ENCODE results near the gene GLRX3. TPM values are rescaled to one million over a fixed set of nuclear protein-coding genes. Genes with fewer than 3 reads are reported as not detected.

Gene GLRX3
- total and polyA plus RNA-seq, 2 of the 13 experiments (the other 11 are each of a cell fraction or from before 2014, with no cell fraction given) = 91.4 to 135 TPM

GRCh38 chr10:130190055-130190736, 54.0 kb downstream of the GLRX3 start (continued):
- TF ChIP-seq, protein P1, sequence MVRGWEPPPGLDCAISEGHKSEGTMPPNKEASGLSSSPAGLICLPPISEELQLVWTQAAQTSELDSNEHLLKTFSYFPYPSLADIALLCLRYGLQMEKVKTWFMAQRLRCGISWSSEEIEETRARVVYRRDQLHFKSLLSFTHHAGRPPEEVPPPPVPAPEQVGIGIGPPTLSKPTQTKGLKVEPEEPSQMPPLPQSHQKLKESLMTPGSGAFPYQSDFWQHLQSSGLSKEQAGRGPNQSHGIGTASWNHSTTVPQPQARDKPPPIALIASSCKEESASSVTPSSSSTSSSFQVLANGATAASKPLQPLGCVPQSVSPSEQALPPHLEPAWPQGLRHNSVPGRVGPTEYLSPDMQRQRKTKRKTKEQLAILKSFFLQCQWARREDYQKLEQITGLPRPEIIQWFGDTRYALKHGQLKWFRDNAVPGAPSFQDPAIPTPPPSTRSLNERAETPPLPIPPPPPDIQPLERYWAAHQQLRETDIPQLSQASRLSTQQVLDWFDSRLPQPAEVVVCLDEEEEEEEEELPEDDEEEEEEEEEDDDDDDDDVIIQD (CRISPR knock-in tag; IDR thresholded peaks at IDR 0.05; ENCODE audit: low read depth) = no peak
- TF ChIP-seq THRA (CRISPR knock-in tag; IDR thresholded peaks at IDR 0.05; ENCODE audit: borderline replicate concordance) (no peak), ZNF382 (CRISPR knock-in tag; IDR thresholded peaks at IDR 0.05; ENCODE audit: borderline replicate concordance) (no peak), ZMYM3 (CRISPR knock-in tag; IDR thresholded peaks at IDR 0.05) (no peak), EZH2 (conservative IDR thresholded peaks at IDR 0.05; ENCODE audit: low read depth, low read length) (no peak), GATAD1 (CRISPR knock-in tag; IDR thresholded peaks at IDR 0.05) (peak; percentile 41; the same call in 1 of the 2 replicates), ARID2 (CRISPR knock-in tag; IDR thresholded peaks at IDR 0.05; ENCODE audit: borderline replicate concordance) (peak; percentile 37; the same call in 1 of the 2 replicates), SP2 (CRISPR knock-in tag; IDR thresholded peaks at IDR 0.05) (peak; percentile 44; the same call in 1 of the 2 replicates), GATA4 (IDR thresholded peaks at IDR 0.05; ENCODE audit: borderline replicate concordance, low read depth) (no peak), ZNF841 (CRISPR knock-in tag; IDR thresholded peaks at IDR 0.05; ENCODE audit: borderline replicate concordance) (no peak), TAF1 (CRISPR knock-in tag; IDR thresholded peaks at IDR 0.05) (no peak), ZNF468 (CRISPR knock-in tag; IDR thresholded peaks at IDR 0.05) (no peak), ZBTB34 (CRISPR knock-in tag; IDR thresholded peaks at IDR 0.05) (0 out of 2 replicates have a peak, but pooled peaks have one; percentile 48), ZNF264 (CRISPR knock-in tag; IDR thresholded peaks at IDR 0.05) (0 out of 2 replicates have a peak, but pooled peaks have one; percentile 19), TBX2 (CRISPR knock-in tag; IDR thresholded peaks at IDR 0.05; ENCODE audit: borderline replicate concordance) (peak; percentile 37; the same call in 1 of the 2 replicates), ZNF564 (CRISPR knock-in tag; IDR thresholded peaks at IDR 0.05) (no peak), ARHGAP35 (CRISPR knock-in tag; IDR thresholded peaks at IDR 0.05; ENCODE audit: borderline replicate concordance) (no peak), ZNF234 (CRISPR knock-in tag; conservative IDR thresholded peaks at IDR 0.05) (0 out of 2 replicates have a peak, but pooled peaks have one; percentile 39), ZNF441 (CRISPR knock-in tag; IDR thresholded peaks at IDR 0.05; ENCODE audit: borderline replicate concordance) (no peak), ZNF225 (CRISPR knock-in tag; IDR thresholded peaks at IDR 0.05) (no peak)
- TF ChIP-seq, protein P2, sequence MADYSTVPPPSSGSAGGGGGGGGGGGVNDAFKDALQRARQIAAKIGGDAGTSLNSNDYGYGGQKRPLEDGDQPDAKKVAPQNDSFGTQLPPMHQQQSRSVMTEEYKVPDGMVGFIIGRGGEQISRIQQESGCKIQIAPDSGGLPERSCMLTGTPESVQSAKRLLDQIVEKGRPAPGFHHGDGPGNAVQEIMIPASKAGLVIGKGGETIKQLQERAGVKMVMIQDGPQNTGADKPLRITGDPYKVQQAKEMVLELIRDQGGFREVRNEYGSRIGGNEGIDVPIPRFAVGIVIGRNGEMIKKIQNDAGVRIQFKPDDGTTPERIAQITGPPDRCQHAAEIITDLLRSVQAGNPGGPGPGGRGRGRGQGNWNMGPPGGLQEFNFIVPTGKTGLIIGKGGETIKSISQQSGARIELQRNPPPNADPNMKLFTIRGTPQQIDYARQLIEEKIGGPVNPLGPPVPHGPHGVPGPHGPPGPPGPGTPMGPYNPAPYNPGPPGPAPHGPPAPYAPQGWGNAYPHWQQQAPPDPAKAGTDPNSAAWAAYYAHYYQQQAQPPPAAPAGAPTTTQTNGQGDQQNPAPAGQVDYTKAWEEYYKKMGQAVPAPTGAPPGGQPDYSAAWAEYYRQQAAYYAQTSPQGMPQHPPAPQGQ (CRISPR knock-in tag; IDR thresholded peaks at IDR 0.05; ENCODE audit: borderline replicate concordance) = no peak
- TF ChIP-seq, protein P3, sequence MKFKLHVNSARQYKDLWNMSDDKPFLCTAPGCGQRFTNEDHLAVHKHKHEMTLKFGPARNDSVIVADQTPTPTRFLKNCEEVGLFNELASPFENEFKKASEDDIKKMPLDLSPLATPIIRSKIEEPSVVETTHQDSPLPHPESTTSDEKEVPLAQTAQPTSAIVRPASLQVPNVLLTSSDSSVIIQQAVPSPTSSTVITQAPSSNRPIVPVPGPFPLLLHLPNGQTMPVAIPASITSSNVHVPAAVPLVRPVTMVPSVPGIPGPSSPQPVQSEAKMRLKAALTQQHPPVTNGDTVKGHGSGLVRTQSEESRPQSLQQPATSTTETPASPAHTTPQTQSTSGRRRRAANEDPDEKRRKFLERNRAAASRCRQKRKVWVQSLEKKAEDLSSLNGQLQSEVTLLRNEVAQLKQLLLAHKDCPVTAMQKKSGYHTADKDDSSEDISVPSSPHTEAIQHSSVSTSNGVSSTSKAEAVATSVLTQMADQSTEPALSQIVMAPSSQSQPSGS (CRISPR knock-in tag; IDR thresholded peaks at IDR 0.05) = no peak; the same call in 1 of the 2 replicates

Measured in HepG2 (cell line).